CD4-positive, alpha-beta T cell treated with Interleukin-1 beta for 1 hour (primary cell): ENCODE data around the gene FHDC1.

Experiments used
- DNase-seq, 2 donors: peaks; one replicate each; pipeline ENCODE4 v3.0.0-alpha.2; 2020 to 2022

The FHDC1 gene

GRCh38 chr4:152937336-152938236 is 1.5 kb downstream of the FHDC1 start:
- DNase-seq = no peak

GRCh38 chr4:152938237-152938947 is 2.3 kb downstream of the FHDC1 start:
- DNase-seq = no peak

- DNase-seq = no peak
These were observed 3.5 kb downstream of the FHDC1 start for GRCh38 chr4:152939621-152940020.

- no peak for DNase-seq
These were observed 4.3 kb downstream of the FHDC1 start for GRCh38 chr4:152940461-152940860.

GRCh38 chr4:152941411-152941810 is 5.3 kb downstream of the FHDC1 start:
- DNase-seq = no peak

- DNase-seq = no peak
These were observed 6.2 kb downstream of the FHDC1 start for GRCh38 chr4:152942346-152942745.

- DNase-seq = no peak
These were observed 7.5 kb downstream of the FHDC1 start for GRCh38 chr4:152943672-152944071.

GRCh38 chr4:152944666-152945320 is 8.7 kb downstream of the FHDC1 start:
- DNase-seq = no peak

- no peak for DNase-seq
These were observed 9.5 kb downstream of the FHDC1 start for GRCh38 chr4:152945639-152946038.

GRCh38 chr4:152946446-152946845 is 10.3 kb downstream of the FHDC1 start:
- DNase-seq = no peak

- DNase-seq = no peak
These were observed 11.2 kb downstream of the FHDC1 start for GRCh38 chr4:152947311-152947710.

- no peak for DNase-seq
These were observed 13.8 kb downstream of the FHDC1 start for GRCh38 chr4:152949930-152950329.

- no peak for DNase-seq
These were observed 14.5 kb downstream of the FHDC1 start for GRCh38 chr4:152950402-152951274.

- DNase-seq = no peak
These were observed 15.2 kb downstream of the FHDC1 start for GRCh38 chr4:152951348-152951747.

- DNase-seq = no peak
These were observed 17.4 kb downstream of the FHDC1 start for GRCh38 chr4:152953514-152953913.

GRCh38 chr4:152954741-152955140 is 18.6 kb downstream of the FHDC1 start:
- DNase-seq = no peak

- DNase-seq = no peak
These were observed 20.0 kb downstream of the FHDC1 start for GRCh38 chr4:152956147-152956546.

GRCh38 chr4:152956650-152957436 is 20.7 kb downstream of the FHDC1 start:
- DNase-seq = no peak

GRCh38 chr4:152957437-152958171 is 21.5 kb downstream of the FHDC1 start:
- no peak for DNase-seq

GRCh38 chr4:152959080-152959479 is 23.0 kb downstream of the FHDC1 start:
- DNase-seq = no peak

- no peak for DNase-seq
These were observed 24.0 kb downstream of the FHDC1 start for GRCh38 chr4:152960082-152960481.
